Mesenchymal stem cell (in vitro differentiated cells and primary cell): ENCODE measurements around the gene ARID1B.

Source experiments
- DNase-seq: peaks from one replicate; pipeline ENCODE4 v3.0.0-alpha.2; 2013
- H2AFZ ChIP-seq: one replicate; pipeline ENCODE4 v1.6.1; 2013; ENCODE audit warnings: low read depth, mild to moderate bottlenecking, control low read depth, inconsistent platforms, low read length, moderate library complexity
- H2AK5ac ChIP-seq: 2 replicates; pipeline ENCODE4 v1.6.1; 2013; ENCODE audit warnings: low read length, moderate library complexity, mild to moderate bottlenecking, inconsistent platforms; ENCODE audit not compliant: severe bottlenecking
- H2BK120ac ChIP-seq: one replicate; pipeline ENCODE4 v1.6.1; 2013; ENCODE audit warnings: low read depth, mild to moderate bottlenecking, inconsistent platforms, low read length, moderate library complexity
- H2BK12ac ChIP-seq, 2 experiments: one replicate each; pipeline ENCODE4 v1.6.1; 2013; ENCODE audit warnings: inconsistent platforms in 2 of 2, low read length in 2 of 2, mild to moderate bottlenecking in 2 of 2, moderate library complexity in 2 of 2, control low read depth in 1 of 2
- H2BK15ac ChIP-seq: one replicate; pipeline ENCODE4 v1.6.1; 2013; ENCODE audit warnings: mild to moderate bottlenecking, low read depth, inconsistent platforms; ENCODE audit not compliant: poor library complexity, severe bottlenecking
- H2BK5ac ChIP-seq: 2 replicates; pipeline ENCODE4 v1.6.1; 2013; ENCODE audit warnings: low read depth, mild to moderate bottlenecking, low read length, control low read depth, inconsistent platforms; ENCODE audit not compliant: poor library complexity, severe bottlenecking
- H3K14ac ChIP-seq, 2 experiments: one replicate each; pipeline ENCODE4 v1.6.1; 2013; ENCODE audit warnings: inconsistent platforms in 2 of 2, low read length in 2 of 2, control low read depth in 1 of 2, mild to moderate bottlenecking in 1 of 2, moderate library complexity in 1 of 2
- H3K18ac ChIP-seq, 2 experiments: one replicate each; pipeline ENCODE4 v1.6.1; 2013; ENCODE audit warnings: inconsistent platforms in 2 of 2, low read length in 2 of 2, control low read depth in 1 of 2, low read depth in 1 of 2, mild to moderate bottlenecking in 1 of 2
- H3K23ac ChIP-seq, 2 experiments: one replicate each; pipeline ENCODE4 v1.6.1; 2013; ENCODE audit warnings: inconsistent platforms in 2 of 2, low read length in 2 of 2, mild to moderate bottlenecking in 2 of 2, moderate library complexity in 2 of 2, control low read depth in 1 of 2
- H3K27ac ChIP-seq: 2 replicates; pipeline ENCODE4 v1.5.1; 2013; ENCODE audit warnings: mild to moderate bottlenecking, moderate library complexity, low read length, control low read depth, inconsistent platforms; ENCODE audit not compliant: poor library complexity, severe bottlenecking
- H3K27me3 ChIP-seq, 2 experiments: 2 replicates each; pipeline versions ENCODE4 v1.6.1 to v1.7.0; 2013; ENCODE audit warnings: low read length in 2 of 2, mild to moderate bottlenecking in 2 of 2, moderate library complexity in 2 of 2, control low read depth in 1 of 2, inconsistent platforms in 1 of 2; ENCODE audit not compliant: control insufficient read depth in 1 of 2, insufficient read depth in 1 of 2
- H3K36me3 ChIP-seq, 2 experiments: 2 replicates each; pipeline versions ENCODE4 v1.6.1 to v1.7.0; 2013; ENCODE audit warnings: low read length in 2 of 2, control low read depth in 1 of 2, inconsistent platforms in 1 of 2, low read depth in 1 of 2, mild to moderate bottlenecking in 1 of 2; ENCODE audit not compliant: insufficient read depth in 2 of 2, control insufficient read depth in 1 of 2
- H3K4ac ChIP-seq, 2 experiments: one replicate each; pipeline ENCODE4 v1.6.1; 2013; ENCODE audit warnings: inconsistent platforms in 2 of 2, low read length in 2 of 2, mild to moderate bottlenecking in 2 of 2, moderate library complexity in 2 of 2, control low read depth in 1 of 2, low read depth in 1 of 2
- H3K4me1 ChIP-seq: 2 replicates; pipeline ENCODE4 v1.6.1; 2013; ENCODE audit warnings: low read depth, low read length, control low read depth; ENCODE audit not compliant: control insufficient read depth, insufficient read depth
- H3K4me2 ChIP-seq: 2 replicates; pipeline ENCODE4 v1.6.1; 2013; ENCODE audit warnings: low read length, mild to moderate bottlenecking, inconsistent platforms; ENCODE audit not compliant: poor library complexity, severe bottlenecking
- H3K4me3 ChIP-seq, 2 experiments: 2 replicates each; pipeline versions ENCODE4 v1.5.1 to v1.7.0; 2013; ENCODE audit warnings: low read length in 2 of 2, mild to moderate bottlenecking in 2 of 2, control low read depth in 1 of 2, low read depth in 1 of 2; ENCODE audit not compliant: insufficient read depth in 1 of 2
- H3K79me1 ChIP-seq: replicated peaks from 2 replicates; pipeline ENCODE4 v1.6.1; 2013; ENCODE audit warnings: mild to moderate bottlenecking, control low read depth, low read length, inconsistent platforms; ENCODE audit not compliant: poor library complexity, severe bottlenecking
- H3K9ac ChIP-seq: 2 replicates; pipeline ENCODE4 v1.7.0; 2013; ENCODE audit warnings: mild to moderate bottlenecking, low read length, moderate library complexity
- H3K9me3 ChIP-seq: 2 replicates; pipeline ENCODE4 v1.7.0; 2013; ENCODE audit warnings: mild to moderate bottlenecking, low read length; ENCODE audit not compliant: control insufficient read depth
- H4K8ac ChIP-seq: one replicate; pipeline ENCODE4 v1.6.1; 2013; ENCODE audit warnings: inconsistent platforms, mild to moderate bottlenecking, low read length, moderate library complexity
- H4K91ac ChIP-seq: one replicate; pipeline ENCODE4 v1.6.1; 2013; ENCODE audit warnings: mild to moderate bottlenecking, low read length, inconsistent platforms
- WGBS: methylation state at CpG from one replicate; pipeline ENCODE4 v1.1.7; 2013; ENCODE audit warnings: mixed read lengths; 5-methylcytosine and 5-hydroxymethylcytosine counted together

Gene ARID1B

GRCh38 chr6:157246771-157247484 is 469.8 kb downstream of the ARID1B start:
- H2AFZ ChIP-seq = no peak overlapping the region
- no peak overlapping the region for H3K9ac ChIP-seq
- H3K27ac ChIP-seq = no peak overlapping the region
- no peak overlapping the region for H2BK12ac ChIP-seq
- H3K4me3 ChIP-seq = no peak overlapping the region
- peaks cover 3% of the 10 kb centered on the region for H3K9me3 ChIP-seq
- 78% methylated on average over 14 of the region's 14 CpGs for WGBS
- no peak overlapping the region for H2BK15ac ChIP-seq
- H3K14ac ChIP-seq = no peak overlapping the region
- peaks cover 7 to 31% of the 10 kb centered on the region in 2 experiments for H3K27me3 ChIP-seq
- no peak overlapping the region for H3K4ac ChIP-seq
- no peak overlapping the region for H3K4me2 ChIP-seq
- DNase-seq = no peak
- H3K23ac ChIP-seq = no peak overlapping the region
- no peak overlapping the region for H4K91ac ChIP-seq
- H4K8ac ChIP-seq = no peak overlapping the region
- no peaks in the 10 kb centered on the region for H3K36me3 ChIP-seq
- H3K79me1 ChIP-seq = no peaks in the 10 kb centered on the region
- H3K4me1 ChIP-seq = peaks cover 3% of the 10 kb centered on the region
- no peak overlapping the region for H2AK5ac ChIP-seq
- no peak overlapping the region for H2BK120ac ChIP-seq
- H3K18ac ChIP-seq = no peak overlapping the region
- no peak overlapping the region for H2BK5ac ChIP-seq

- Histone ChIP-seq H3K36me3 (no peaks in the 10 kb centered on the region), H2BK5ac (no peak overlapping the region), H3K9me3 (peaks cover 3% of the 10 kb centered on the region), H3K27ac (no peak overlapping the region), H3K23ac (no peak overlapping the region), H4K8ac (no peak overlapping the region), H2AK5ac (no peak overlapping the region), H2AFZ (no peak overlapping the region), H3K4me1 (no peaks in the 10 kb centered on the region), H3K4me3 (no peak overlapping the region), H3K18ac (no peak overlapping the region), H3K14ac (no peak overlapping the region), H3K27me3 (peaks cover 7 to 31% of the 10 kb centered on the region in 2 experiments), H2BK120ac (no peak overlapping the region), H3K79me1 (no peaks in the 10 kb centered on the region), H2BK15ac (no peak overlapping the region), H3K9ac (no peak overlapping the region), H3K4me2 (no peak overlapping the region), H3K4ac (no peak overlapping the region), H4K91ac (no peak overlapping the region), H2BK12ac (no peak overlapping the region)
- no peak for DNase-seq
- no CpG with 5 or more reads among the region's 1 CpG for WGBS
Observed at GRCh38 chr6:157248264-157248663, 471.1 kb downstream of the ARID1B start.

- Histone ChIP-seq H3K4me2 (no peak overlapping the region), H2BK5ac (no peak overlapping the region)
- 84% methylated on average over 7 of the region's 8 CpGs for WGBS
Observed at GRCh38 chr6:157249826-157250225, 472.6 kb downstream of the ARID1B start.

GRCh38 chr6:157251586-157252247 is 474.5 kb downstream of the ARID1B start:
- H3K27me3 ChIP-seq = peaks cover 33 to 48% of the 10 kb centered on the region in 2 experiments
- no peak overlapping the region for H3K4me3 ChIP-seq
- no peaks in the 10 kb centered on the region for H3K36me3 ChIP-seq
- no peak overlapping the region for H3K18ac ChIP-seq
- no peak overlapping the region for H2BK5ac ChIP-seq
- no peak overlapping the region for H2BK12ac ChIP-seq
- peaks cover 3% of the 10 kb centered on the region for H3K9me3 ChIP-seq
- H3K4me2 ChIP-seq = no peak overlapping the region
- WGBS = 76% methylated on average over 7 of the region's 8 CpGs
- no peak overlapping the region for H2AK5ac ChIP-seq
- DNase-seq = no peak
- H3K79me1 ChIP-seq = no peaks in the 10 kb centered on the region
- H4K91ac ChIP-seq = no peak overlapping the region
- H2AFZ ChIP-seq = no peak overlapping the region
- H3K27ac ChIP-seq = no peak overlapping the region
- no peak overlapping the region for H2BK15ac ChIP-seq
- H4K8ac ChIP-seq = no peak overlapping the region
- no peak overlapping the region for H3K9ac ChIP-seq
- H3K23ac ChIP-seq = no peak overlapping the region
- no peaks in the 10 kb centered on the region for H3K4me1 ChIP-seq
- H3K14ac ChIP-seq = no peak overlapping the region
- no peak overlapping the region for H2BK120ac ChIP-seq
- no peak overlapping the region for H3K4ac ChIP-seq

More at GRCh38 chr6:157249826-157250225, 472.6 kb downstream of the ARID1B start:
- Histone ChIP-seq H2AK5ac (no peak overlapping the region), H3K36me3 (no peaks in the 10 kb centered on the region), H3K79me1 (no peaks in the 10 kb centered on the region), H3K27me3 (peaks cover 14 to 29% of the 10 kb centered on the region in 2 experiments), H3K18ac (no peak overlapping the region), H3K9ac (no peak overlapping the region), H2BK12ac (no peak overlapping the region), H3K4me1 (no peaks in the 10 kb centered on the region), H4K8ac (no peak overlapping the region), H3K23ac (no peak overlapping the region), H3K27ac (no peak overlapping the region), H3K4ac (no peak overlapping the region), H3K14ac (no peak overlapping the region), H4K91ac (no peak overlapping the region), H2BK120ac (no peak overlapping the region), H2AFZ (no peak overlapping the region), H3K4me3 (no peak overlapping the region), H2BK15ac (no peak overlapping the region), H3K9me3 (peaks cover 3% of the 10 kb centered on the region)
- DNase-seq = no peak
